Activated CD8-positive, alpha-beta memory T cell treated with anti-CD3 and anti-CD28 coated beads for 1 hour (primary cell): Measurements from ENCODE around the gene EIF2AK2.
A peak's percentile ranks its signal among the peaks of the same experiment; 100 is the strongest.

Source experiments
- DNase-seq, 2 donors: peaks; one replicate each; pipeline ENCODE4 v3.0.0-alpha.2; 2020; ENCODE audit warnings: low read depth in 1 of 2; ENCODE audit errors: extremely low read depth in 1 of 2

The EIF2AK2 gene

GRCh38 chr2:37105150-37105549 is 51.6 kb downstream of the EIF2AK2 start:
- DNase-seq = no peak

GRCh38 chr2:37104178-37104577 is 52.6 kb downstream of the EIF2AK2 start:
- DNase-seq = no peak

- DNase-seq = no peak
Observed at GRCh38 chr2:37102588-37102987, 54.2 kb downstream of the EIF2AK2 start.

- no peak for DNase-seq
Observed at GRCh38 chr2:37100054-37100453, 56.7 kb downstream of the EIF2AK2 start.

- DNase-seq = no peak
Observed at GRCh38 chr2:37098416-37099118, 58.2 kb downstream of the EIF2AK2 start.

- DNase-seq = no peak
Observed at GRCh38 chr2:37096568-37096967, 60.2 kb downstream of the EIF2AK2 start.

GRCh38 chr2:37091873-37092272 is 64.9 kb downstream of the EIF2AK2 start:
- DNase-seq = no peak

- DNase-seq = no peak
Observed at GRCh38 chr2:37090019-37090477, 66.7 kb downstream of the EIF2AK2 start.

GRCh38 chr2:37085731-37086147 is 71.0 kb downstream of the EIF2AK2 start:
- DNase-seq = no peak

- no peak for DNase-seq
Observed at GRCh38 chr2:37084797-37085196, 72.0 kb downstream of the EIF2AK2 start.

- peak; percentile 77 to 79 for DNase-seq
Observed at GRCh38 chr2:37083873-37084794, 72.6 kb downstream of the EIF2AK2 start, which contains the start of the genes GPATCH11 and HEATR5B. TSS of gene GPATCH11 (plus strand) at chr2:37084518. CDS start at chr2:37088382, 3,864 bp downstream. TSS of gene HEATR5B (minus strand) at chr2:37084372. CDS start at chr2:37083414, 958 bp downstream.

GRCh38 chr2:37080689-37081088 is 76.1 kb downstream of the EIF2AK2 start:
- no peak for DNase-seq

GRCh38 chr2:37080266-37080665 is 76.5 kb downstream of the EIF2AK2 start:
- DNase-seq = no peak

- no peak for DNase-seq
Observed at GRCh38 chr2:37070931-37071330, 85.8 kb downstream of the EIF2AK2 start.

GRCh38 chr2:37068686-37069085 is 88.1 kb downstream of the EIF2AK2 start:
- no peak for DNase-seq

- DNase-seq = no peak
Observed at GRCh38 chr2:37061776-37062175, 95.0 kb downstream of the EIF2AK2 start.

GRCh38 chr2:37061013-37061711 is 95.6 kb downstream of the EIF2AK2 start:
- no peak for DNase-seq

- DNase-seq = no peak
Observed at GRCh38 chr2:37060446-37060845, 96.3 kb downstream of the EIF2AK2 start.

GRCh38 chr2:37059841-37060240 is 96.9 kb downstream of the EIF2AK2 start:
- DNase-seq = no peak

- no peak for DNase-seq
Observed at GRCh38 chr2:37052600-37053332, 104.0 kb downstream of the EIF2AK2 start.
